MM.1S (cell line): ENCODE data around the gene PIGR.

ENCODE experiments used
- DNase-seq: peaks from one replicate; pipeline ENCODE4 v3.0.0-alpha.2; 2015
- H2AFZ ChIP-seq: fragments of 300-600 bp; sonication (generic); 2 replicates; pipeline ENCODE4 v1.6.0; 2016; ENCODE audit warnings: antibody characterized with exemption, low read length
- H3F3A ChIP-seq: fragments of 300-600 bp; sonication (generic); 2 replicates; pipeline ENCODE4 v1.6.1; 2016; ENCODE audit warnings: mild to moderate bottlenecking, antibody characterized with exemption, low read length, moderate library complexity, mixed read lengths; ENCODE audit not compliant: insufficient read depth
- H3K27ac ChIP-seq: fragments of 300-600 bp; sonication (generic); 2 replicates; pipeline ENCODE4 v1.5.1; 2016; ENCODE audit warnings: mild to moderate bottlenecking, low read length
- H3K27me3 ChIP-seq: fragments of 300-600 bp; sonication (generic); replicated peaks from 2 replicates; pipeline ENCODE4 v1.6.0; 2016; ENCODE audit warnings: low read length; ENCODE audit not compliant: insufficient read depth
- H3K36me3 ChIP-seq: fragments of 300-600 bp; sonication (generic); replicated peaks from 2 replicates; pipeline ENCODE4 v1.6.1; 2016; ENCODE audit warnings: mild to moderate bottlenecking, low read length, mixed read lengths; ENCODE audit not compliant: insufficient read depth
- H3K4me1 ChIP-seq: fragments of 300-600 bp; sonication (generic); 2 replicates; pipeline ENCODE4 v1.6.1; 2016; ENCODE audit warnings: low read length, mixed read lengths
- H3K4me2 ChIP-seq: fragments of 300-600 bp; sonication (generic); 2 replicates; pipeline ENCODE4 v1.6.0; 2016; ENCODE audit warnings: low read depth, low read length
- H3K4me3 ChIP-seq: fragments of 300-600 bp; sonication (generic); 2 replicates; pipeline ENCODE4 v1.5.1; 2016; ENCODE audit warnings: low read length, mixed read lengths
- H3K79me2 ChIP-seq: fragments of 300-600 bp; sonication (generic); 2 replicates; pipeline ENCODE4 v1.6.1; 2016; ENCODE audit warnings: mixed run types, low read length, mixed read lengths
- H3K9ac ChIP-seq: fragments of 300-600 bp; sonication (generic); 2 replicates; pipeline ENCODE4 v1.6.1; 2016; ENCODE audit warnings: low read length, mixed read lengths
- H3K9me2 ChIP-seq: fragments of 300-600 bp; sonication (generic); replicated peaks from 2 replicates; pipeline ENCODE4 v1.6.1; 2016; ENCODE audit warnings: mild to moderate bottlenecking, low read length, mixed read lengths; ENCODE audit not compliant: insufficient read depth
- H3K9me3 ChIP-seq: fragments of 300-600 bp; sonication (generic); replicated peaks from 2 replicates; pipeline ENCODE4 v1.6.1; 2016; ENCODE audit warnings: mild to moderate bottlenecking, low read length, mixed read lengths; ENCODE audit not compliant: insufficient read depth
- H4K20me1 ChIP-seq: fragments of 300-600 bp; sonication (generic); 2 replicates; pipeline ENCODE4 v1.6.1; 2016; ENCODE audit warnings: mild to moderate bottlenecking, low read length, moderate library complexity, mixed read lengths; ENCODE audit not compliant: insufficient read depth
- CTCF ChIP-seq: fragments of 300-600 bp; sonication (generic); IDR thresholded peaks from 2 replicates; pipeline ENCODE4 v1.5.1; 2016; ENCODE audit warnings: antibody characterized with exemption, low read length, mixed read lengths
- EZH2 ChIP-seq: fragments of 300-600 bp; sonication (generic); optimal IDR thresholded peaks from 2 replicates; pipeline ENCODE3; 2017; ENCODE audit warnings: low read depth, mild to moderate bottlenecking, antibody characterized with exemption, low read length, mixed read lengths
- EZH2phosphoT487 ChIP-seq: fragments of 300-600 bp; sonication (generic); IDR thresholded peaks from 2 replicates; pipeline ENCODE4 v1.6.1; 2018; ENCODE audit warnings: antibody characterized with exemption, low read length

Gene PIGR

GRCh38 chr1:206897175-206897574 lies 49.1 kb downstream of the PIGR start, which contains the start of gene IL24:
TSS of gene IL24 (plus strand) at chr1:206897443. CDS start at chr1:206897833, 390 bp downstream.
- Histone ChIP-seq H3K9ac (no peak within 1 kb of the TSS), H2AFZ (no peak within 1 kb of the TSS), H3K9me3 (no peaks in the 10 kb centered on the region), H4K20me1 (no peaks in the 10 kb centered on the region), H3K36me3 (no peaks in the 10 kb centered on the region), H3K27me3 (no peaks in the 10 kb centered on the region), H3K4me3 (no peak within 1 kb of the TSS), H3K4me1 (no peaks in the 10 kb centered on the region), H3K4me2 (no peak within 1 kb of the TSS), H3K27ac (no peak within 1 kb of the TSS), H3K9me2 (no peaks in the 10 kb centered on the region), H3K79me2 (no peaks in the 10 kb centered on the region), H3F3A (no peaks in the 10 kb centered on the region)
- DNase-seq: no peak
- TF ChIP-seq CTCF (no peak), EZH2phosphoT487 (no peak), EZH2 (no peak)

- no peaks in the 10 kb centered on the region for H4K20me1 ChIP-seq
- no peaks in the 10 kb centered on the region for H3K4me1 ChIP-seq
- H3K9me3 ChIP-seq: no peaks in the 10 kb centered on the region
- TF ChIP-seq CTCF (no peak), EZH2phosphoT487 (no peak), EZH2 (no peak)
- no peaks in the 10 kb centered on the region for H3K9me2 ChIP-seq
- no peak overlapping the region for H3K4me3 ChIP-seq
- no peak overlapping the region for H3K9ac ChIP-seq
- no peak for DNase-seq
- no peak overlapping the region for H3K27ac ChIP-seq
- no peaks in the 10 kb centered on the region for H3F3A ChIP-seq
- no peak overlapping the region for H3K4me2 ChIP-seq
- H3K79me2 ChIP-seq: no peaks in the 10 kb centered on the region
- no peak overlapping the region for H2AFZ ChIP-seq
- H3K36me3 ChIP-seq: no peaks in the 10 kb centered on the region
- no peaks in the 10 kb centered on the region for H3K27me3 ChIP-seq
Measured at GRCh38 chr1:206896261-206896660, 50.0 kb downstream of the PIGR start.

- 0 out of 2 replicates have a peak, but pooled peaks cover 2% of the 10 kb centered on the region for H3K4me1 ChIP-seq
- H3K27ac ChIP-seq: no peak overlapping the region
- DNase-seq: no peak
- TF ChIP-seq EZH2 (no peak), EZH2phosphoT487 (no peak), CTCF (no peak)
- no peak overlapping the region for H3K9ac ChIP-seq
- H3F3A ChIP-seq: no peaks in the 10 kb centered on the region
- H3K79me2 ChIP-seq: no peaks in the 10 kb centered on the region
- H3K9me3 ChIP-seq: no peaks in the 10 kb centered on the region
- H3K9me2 ChIP-seq: no peaks in the 10 kb centered on the region
- H4K20me1 ChIP-seq: no peaks in the 10 kb centered on the region
- no peak overlapping the region for H2AFZ ChIP-seq
- H3K4me2 ChIP-seq: no peak overlapping the region
- no peaks in the 10 kb centered on the region for H3K36me3 ChIP-seq
- no peak overlapping the region for H3K4me3 ChIP-seq
- H3K27me3 ChIP-seq: no peaks in the 10 kb centered on the region
Measured at GRCh38 chr1:206895837-206896242, 50.4 kb downstream of the PIGR start.

- no peak overlapping the region for H3K4me2 ChIP-seq
- TF ChIP-seq CTCF: no peak
- TF ChIP-seq EZH2phosphoT487: no peak
- no peak for TF ChIP-seq EZH2
- no peak overlapping the region for H3K4me3 ChIP-seq
- H3K9ac ChIP-seq: no peak overlapping the region
- no peaks in the 10 kb centered on the region for H3K36me3 ChIP-seq
- H3K27me3 ChIP-seq: no peaks in the 10 kb centered on the region
- no peaks in the 10 kb centered on the region for H3K9me3 ChIP-seq
- no peak for DNase-seq
- no peaks in the 10 kb centered on the region for H4K20me1 ChIP-seq
- H3F3A ChIP-seq: no peaks in the 10 kb centered on the region
- no peaks in the 10 kb centered on the region for H3K9me2 ChIP-seq
- no peaks in the 10 kb centered on the region for H3K79me2 ChIP-seq
- no peak overlapping the region for H3K27ac ChIP-seq
- H2AFZ ChIP-seq: no peak overlapping the region
- H3K4me1 ChIP-seq: peaks cover 8% of the 10 kb centered on the region; the same call in 1 of the 2 replicates
Measured at GRCh38 chr1:206895325-206895724, 50.9 kb downstream of the PIGR start.
